H7 (cell line): ENCODE measurements around the gene SMARCD3. TPM values are rescaled to one million over a fixed set of nuclear protein-coding genes. Genes with fewer than 3 reads are reported as not detected.

Experiments
- DNase-seq: peaks from one replicate; pipeline ENCODE4 v3.0.0; 2012
- H3K27me3 ChIP-seq: 2 replicates; pipeline ENCODE4 v1.6.0; 2011; ENCODE audit warnings: mild to moderate bottlenecking, low read length; ENCODE audit not compliant: control insufficient read depth, insufficient read depth
- H3K36me3 ChIP-seq: replicated peaks from 2 replicates; pipeline ENCODE4 v1.5.1; 2011; ENCODE audit warnings: low read length; ENCODE audit not compliant: control insufficient read depth, insufficient read depth
- H3K4me3 ChIP-seq: 2 replicates; pipeline ENCODE4 v1.5.1; 2011; ENCODE audit warnings: low read depth, mild to moderate bottlenecking, control low read depth, low read length, moderate library complexity; ENCODE audit not compliant: insufficient read depth
- total RNA-seq: library from RNA; depleted of rRNA; stranded (reverse); fragments of >200 nt; shearing (Covaris generic); gene quantifications from 2 replicates; pipeline ENCODE4 v1.2.3, GENCODE V29; 2014

Gene SMARCD3
- total RNA-seq, 1 experiment from 2014 or later = 23.6 TPM

GRCh38 chr7:151239837-151240459 lies 8.5 kb downstream of the SMARCD3 start:
- DNase-seq = no peak
- peaks cover 3% of the 10 kb centered on the region for H3K27me3 ChIP-seq
- H3K4me3 ChIP-seq = no peak overlapping the region
- peaks cover 13% of the 10 kb centered on the region for H3K36me3 ChIP-seq

- Histone ChIP-seq H3K36me3 (peaks cover 13% of the 10 kb centered on the region), H3K4me3 (no peak overlapping the region), H3K27me3 (no peaks in the 10 kb centered on the region)
- DNase-seq = peak; percentile 36
These were observed 9.3 kb downstream of the SMARCD3 start for GRCh38 chr7:151238924-151239836.

DNA sequence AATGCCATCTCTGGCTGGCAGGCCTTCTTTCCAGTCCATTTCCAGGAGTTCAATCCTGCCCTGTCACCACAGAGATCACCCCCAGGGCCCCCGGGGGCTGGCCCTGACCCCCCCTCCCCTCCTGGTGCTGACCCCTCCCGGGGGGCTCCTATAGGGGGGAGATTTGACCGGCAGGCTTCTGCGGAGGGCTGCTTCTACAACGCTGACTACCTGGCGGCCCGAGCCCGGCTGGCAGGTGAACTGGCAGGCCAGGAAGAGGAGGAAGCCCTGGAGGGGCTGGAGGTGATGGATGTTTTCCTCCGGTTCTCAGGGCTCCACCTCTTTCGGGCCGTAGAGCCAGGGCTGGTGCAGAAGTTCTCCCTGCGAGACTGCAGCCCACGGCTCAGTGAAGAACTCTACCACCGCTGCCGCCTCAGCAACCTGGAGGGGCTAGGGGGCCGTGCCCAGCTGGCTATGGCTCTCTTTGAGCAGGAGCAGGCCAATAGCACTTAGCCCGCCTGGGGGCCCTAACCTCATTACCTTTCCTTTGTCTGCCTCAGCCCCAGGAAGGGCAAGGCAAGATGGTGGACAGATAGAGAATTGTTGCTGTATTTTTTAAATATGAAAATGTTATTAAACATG lies 10.2 kb downstream of the SMARCD3 start:
- Histone ChIP-seq H3K36me3 (peaks cover 13% of the 10 kb centered on the region), H3K27me3 (no peaks in the 10 kb centered on the region), H3K4me3 (no peak overlapping the region)
- peak; percentile 55 for DNase-seq

DNA sequence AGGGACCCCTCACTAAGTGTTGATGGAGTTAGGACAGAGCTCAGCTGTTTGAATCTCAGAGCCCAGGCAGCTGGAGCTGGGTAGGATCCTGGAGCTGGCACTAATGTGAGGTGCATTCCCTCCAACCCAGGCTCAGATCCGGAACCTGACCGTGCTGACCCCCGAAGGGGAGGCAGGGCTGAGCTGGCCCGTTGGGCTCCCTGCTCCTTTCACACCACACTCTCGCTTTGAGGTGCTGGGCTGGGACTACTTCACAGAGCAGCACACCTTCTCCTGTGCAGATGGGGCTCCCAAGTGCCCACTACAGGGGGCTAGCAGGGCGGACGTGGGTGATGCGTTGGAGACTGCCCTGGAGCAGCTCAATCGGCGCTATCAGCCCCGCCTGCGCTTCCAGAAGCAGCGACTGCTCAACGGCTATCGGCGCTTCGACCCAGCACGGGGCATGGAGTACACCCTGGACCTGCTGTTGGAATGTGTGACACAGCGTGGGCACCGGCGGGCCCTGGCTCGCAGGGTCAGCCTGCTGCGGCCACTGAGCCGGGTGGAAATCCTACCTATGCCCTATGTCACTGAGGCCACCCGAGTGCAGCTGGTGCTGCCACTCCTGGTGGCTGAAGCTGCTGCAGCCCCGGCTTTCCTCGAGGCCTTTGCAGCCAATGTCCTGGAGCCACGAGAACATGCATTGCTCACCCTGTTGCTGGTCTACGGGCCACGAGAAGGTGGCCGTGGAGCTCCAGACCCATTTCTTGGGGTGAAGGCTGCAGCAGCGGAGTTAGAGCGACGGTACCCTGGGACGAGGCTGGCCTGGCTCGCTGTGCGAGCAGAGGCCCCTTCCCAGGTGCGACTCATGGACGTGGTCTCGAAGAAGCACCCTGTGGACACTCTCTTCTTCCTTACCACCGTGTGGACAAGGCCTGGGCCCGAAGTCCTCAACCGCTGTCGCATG lies 11.0 kb downstream of the SMARCD3 start:
- Histone ChIP-seq H3K36me3 (peaks cover 13% of the 10 kb centered on the region), H3K27me3 (no peaks in the 10 kb centered on the region), H3K4me3 (no peak overlapping the region)
- peak; percentile 51 for DNase-seq

DNA sequence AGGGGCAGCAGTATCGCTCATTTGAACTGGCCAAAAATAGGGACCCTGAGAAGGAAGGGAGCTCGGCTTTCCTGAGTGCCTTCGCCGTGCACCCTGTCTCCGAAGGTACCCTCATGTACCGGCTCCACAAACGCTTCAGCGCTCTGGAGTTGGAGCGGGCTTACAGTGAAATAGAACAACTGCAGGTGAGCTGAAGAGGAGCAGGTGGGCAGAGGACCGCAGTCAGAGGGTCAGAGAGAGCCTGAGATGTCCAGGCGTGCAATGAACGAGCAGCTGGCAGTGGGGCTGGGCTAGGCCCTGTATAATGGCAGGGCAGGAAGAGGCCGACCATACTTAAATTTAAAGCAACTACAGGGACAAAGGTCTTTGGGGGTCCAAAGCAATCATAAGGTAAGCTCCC lies 12.1 kb downstream of the SMARCD3 start:
- Histone ChIP-seq H3K27me3 (no peaks in the 10 kb centered on the region), H3K4me3 (no peak overlapping the region), H3K36me3 (peaks cover 13% of the 10 kb centered on the region)
- peak; percentile 25 for DNase-seq

GRCh38 chr7:151235091-151235787 lies 13.3 kb downstream of the SMARCD3 start:
- peak; percentile 33 for DNase-seq
- Histone ChIP-seq H3K27me3 (no peaks in the 10 kb centered on the region), H3K4me3 (no peak overlapping the region), H3K36me3 (peaks cover 13% of the 10 kb centered on the region)

DNA sequence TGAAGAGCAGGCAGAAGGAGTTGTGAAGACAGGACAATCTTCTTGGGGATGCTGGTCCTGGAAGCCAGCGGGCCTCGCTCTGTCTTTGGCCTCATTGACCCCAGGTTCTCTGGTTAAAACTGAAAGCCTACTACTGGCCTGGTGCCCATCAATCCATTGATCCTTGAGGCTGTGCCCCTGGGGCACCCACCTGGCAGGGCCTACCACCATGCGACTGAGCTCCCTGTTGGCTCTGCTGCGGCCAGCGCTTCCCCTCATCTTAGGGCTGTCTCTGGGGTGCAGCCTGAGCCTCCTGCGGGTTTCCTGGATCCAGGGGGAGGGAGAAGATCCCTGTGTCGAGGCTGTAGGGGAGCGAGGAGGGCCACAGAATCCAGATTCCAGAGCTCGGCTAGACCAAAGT lies 14.7 kb downstream of the SMARCD3 start:
- H3K4me3 ChIP-seq = no peak overlapping the region

DNA sequence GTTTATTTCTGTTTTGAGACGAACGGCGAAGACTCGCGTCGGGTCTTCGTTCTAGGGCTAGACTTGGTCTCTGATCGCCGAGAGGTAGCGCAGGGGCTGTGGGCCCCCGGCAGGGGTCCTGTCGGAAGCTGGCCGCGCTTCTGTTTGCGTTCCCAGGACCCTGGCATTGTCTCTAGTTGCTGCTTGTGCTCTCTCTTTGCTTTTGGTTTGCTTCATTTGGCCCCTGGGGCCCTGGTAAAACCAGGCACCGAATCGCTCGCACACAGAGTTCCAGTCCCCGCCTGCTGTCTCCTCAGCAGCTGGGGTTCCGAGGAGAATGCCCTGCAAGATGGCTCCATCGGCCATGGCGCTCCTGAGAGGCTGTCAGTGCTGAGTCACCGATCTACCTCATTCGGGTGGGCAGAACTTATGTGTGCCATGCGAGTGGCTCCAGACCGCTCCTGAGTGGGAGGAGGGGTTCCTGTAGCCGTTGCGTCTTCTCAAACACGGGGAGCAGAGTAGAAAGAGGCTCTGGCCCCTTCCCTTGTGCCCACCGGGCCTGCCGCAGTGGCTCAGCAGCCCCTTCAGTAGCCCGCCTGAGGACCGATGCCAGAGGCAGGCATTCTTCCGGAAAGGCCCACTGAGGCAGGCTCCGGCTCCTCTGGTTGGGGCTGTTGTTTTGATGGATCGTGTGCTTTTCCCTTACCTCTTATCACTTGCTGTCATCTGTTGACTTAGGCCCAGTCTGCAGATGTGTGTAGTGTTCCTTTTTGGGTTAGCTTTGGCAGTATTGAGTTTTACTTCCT lies 15.4 kb downstream of the SMARCD3 start:
- Histone ChIP-seq H3K27me3 (no peaks in the 10 kb centered on the region), H3K4me3 (peak overlapping the region; percentile 88), H3K36me3 (peaks cover 13% of the 10 kb centered on the region)
- DNase-seq = peak; percentile 79

More for the DNA sequence above, 14.7 kb downstream of the SMARCD3 start:
- Histone ChIP-seq H3K36me3 (peaks cover 13% of the 10 kb centered on the region), H3K27me3 (no peaks in the 10 kb centered on the region)
- DNase-seq = peak; percentile 35

- Histone ChIP-seq H3K36me3 (peaks cover 11% of the 10 kb centered on the region), H3K27me3 (no peaks in the 10 kb centered on the region), H3K4me3 (peak within 1 kb of the TSS; percentile 88)
- peak; percentile 98 for DNase-seq
These were observed 16.2 kb downstream of the SMARCD3 start, which contains the start of gene CHPF2 for GRCh38 chr7:151232091-151232916. Gene CHPF2, plus strand, starts transcription at chr7:151232483. Its CDS starts 1,529 bp downstream, at chr7:151234012.

DNA sequence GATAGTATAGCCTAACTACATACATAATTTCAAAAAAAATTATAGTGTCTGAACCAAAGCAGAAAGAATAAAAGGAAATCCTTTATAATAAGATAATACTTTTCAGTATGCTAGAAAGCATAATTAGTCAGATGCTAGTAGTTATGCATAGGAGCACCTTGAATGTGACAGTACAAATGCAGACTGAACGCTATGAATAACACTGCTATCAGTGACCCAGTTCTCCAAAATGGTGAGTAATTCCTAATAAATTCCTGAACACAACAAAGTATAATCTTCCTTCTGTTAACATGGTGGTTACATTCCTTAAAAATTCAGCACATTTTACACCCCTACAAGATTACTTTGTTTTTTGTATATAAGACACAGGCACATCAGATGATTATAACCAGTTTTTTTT lies 17.4 kb downstream of the SMARCD3 start:
- Histone ChIP-seq H3K36me3 (peaks cover 6% of the 10 kb centered on the region), H3K4me3 (no peak overlapping the region), H3K27me3 (no peaks in the 10 kb centered on the region)
- no peak for DNase-seq

DNA sequence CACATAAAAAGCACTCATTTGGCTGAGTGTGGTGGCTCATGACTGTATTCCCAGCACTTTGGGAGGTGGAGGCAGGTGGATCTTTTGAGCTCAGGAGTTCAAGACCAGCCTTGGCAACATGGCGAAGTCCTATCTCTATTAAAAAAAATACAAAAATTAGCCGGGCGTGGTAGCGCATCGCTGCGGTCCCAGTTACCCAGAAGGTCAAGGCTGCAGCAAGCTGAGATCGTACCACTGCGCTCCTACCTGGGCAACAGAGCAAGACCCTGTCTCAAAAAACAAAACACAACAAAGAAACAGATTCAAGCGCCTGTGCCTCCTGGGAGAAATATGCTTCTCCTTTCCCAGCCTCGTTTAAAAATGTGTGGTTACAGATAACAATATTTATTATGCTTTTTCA lies 19.2 kb downstream of the SMARCD3 start:
- Histone ChIP-seq H3K4me3 (no peak overlapping the region), H3K27me3 (no peaks in the 10 kb centered on the region), H3K36me3 (peaks cover 11% of the 10 kb centered on the region)
- DNase-seq = no peak
